Activated CD4-positive, CD25-positive, alpha-beta regulatory T cell treated with anti-CD3 and anti-CD28 coated beads, Interleukin-2, amount 50 U/mL, for 24 hours (primary cell): Measurements from ENCODE around the gene C1QL2.

ENCODE experiments used
- ATAC-seq, 2 donors: fragments of 150-1000 bp; cut with Tn5 transposase; one replicate each; pipeline ENCODE4 v1.10.0; 2021; ENCODE audit warnings: mild to moderate bottlenecking in 1 of 2, moderate library complexity in 1 of 2

Gene C1QL2

DNA sequence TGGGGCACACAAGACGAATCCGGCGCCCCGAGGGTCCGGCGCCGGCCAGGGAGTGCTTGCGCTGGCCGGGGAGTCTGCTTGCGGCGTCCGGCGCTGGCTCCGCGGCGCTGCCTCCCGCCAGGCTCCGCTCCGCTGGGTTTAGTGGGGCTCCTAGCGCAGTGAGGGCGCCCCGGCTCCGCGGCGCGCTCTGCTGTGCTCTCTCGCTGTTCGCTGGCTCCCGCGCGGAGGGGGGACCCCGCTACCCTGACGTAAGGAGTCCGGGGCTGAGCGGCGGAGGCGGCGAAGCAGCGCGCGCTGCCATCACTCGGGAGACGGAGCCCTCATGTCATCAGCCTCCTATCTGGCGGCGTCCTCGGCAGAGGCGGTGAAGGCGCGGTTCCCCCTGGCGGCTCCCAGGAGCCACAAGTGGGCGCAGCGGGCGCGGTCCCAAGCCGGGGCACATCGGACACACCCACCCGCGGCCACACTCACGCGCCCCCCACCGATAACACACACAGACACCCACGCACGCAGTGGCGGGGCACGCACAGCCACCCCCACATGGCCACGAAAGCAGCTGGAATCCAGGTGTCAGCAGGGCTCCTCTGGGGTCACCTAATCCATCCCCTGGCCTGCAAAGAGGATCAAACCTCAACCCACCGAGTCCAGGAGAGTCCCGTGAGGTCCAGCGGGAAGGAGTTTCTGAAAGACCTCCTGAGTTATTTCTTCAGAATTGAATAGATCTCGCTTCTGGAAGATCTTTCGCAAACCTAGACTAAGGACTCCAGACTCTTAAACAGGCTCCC, at the start of gene C1QL2:
Gene C1QL2, minus strand, starts transcription at position 189 of the 785 bp plus-strand sequence. CDS start 482 bp downstream, outside the sequence.
- ATAC-seq, result no peak

DNA sequence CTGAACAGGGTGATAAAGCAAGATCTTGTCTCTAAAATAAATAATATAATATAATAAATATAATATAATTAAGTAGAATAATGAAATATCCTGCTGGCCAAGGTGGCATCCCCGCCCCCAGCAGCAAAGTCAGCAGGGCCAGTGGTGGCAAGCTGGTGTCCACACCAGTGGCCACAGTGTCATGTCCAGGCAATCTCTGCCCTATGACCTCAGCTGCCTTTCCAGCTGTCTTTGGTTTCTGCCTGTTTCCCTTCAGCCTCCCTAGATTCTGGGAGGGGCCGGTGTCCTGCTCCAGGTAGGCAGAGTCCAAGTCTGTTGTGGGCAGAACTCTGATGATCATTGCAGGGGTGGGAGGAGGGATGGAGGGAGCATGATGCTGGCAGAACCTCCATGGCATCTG, 48.9 kb upstream of the C1QL2 start:
- no peak for ATAC-seq

DNA sequence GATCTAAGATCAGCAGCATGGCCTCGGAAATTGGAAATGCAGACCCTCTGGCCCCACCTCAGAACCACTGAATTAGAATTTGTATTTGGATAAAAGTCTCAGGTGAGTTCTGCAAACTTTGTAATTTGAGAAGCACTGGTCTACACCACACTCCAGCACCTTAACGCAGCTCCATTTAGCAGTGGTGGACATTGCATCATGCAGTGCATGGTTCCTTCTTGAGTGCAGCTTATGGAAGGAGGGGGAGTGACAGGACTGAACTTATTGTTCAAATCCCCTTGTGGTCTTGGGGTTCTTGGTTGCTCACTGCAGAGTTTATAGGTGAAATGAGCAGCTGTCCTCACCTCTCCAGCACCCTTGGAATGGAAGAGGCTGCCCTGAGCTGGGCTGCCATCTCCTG, 47.6 kb upstream of the C1QL2 start:
- no peak for ATAC-seq

DNA sequence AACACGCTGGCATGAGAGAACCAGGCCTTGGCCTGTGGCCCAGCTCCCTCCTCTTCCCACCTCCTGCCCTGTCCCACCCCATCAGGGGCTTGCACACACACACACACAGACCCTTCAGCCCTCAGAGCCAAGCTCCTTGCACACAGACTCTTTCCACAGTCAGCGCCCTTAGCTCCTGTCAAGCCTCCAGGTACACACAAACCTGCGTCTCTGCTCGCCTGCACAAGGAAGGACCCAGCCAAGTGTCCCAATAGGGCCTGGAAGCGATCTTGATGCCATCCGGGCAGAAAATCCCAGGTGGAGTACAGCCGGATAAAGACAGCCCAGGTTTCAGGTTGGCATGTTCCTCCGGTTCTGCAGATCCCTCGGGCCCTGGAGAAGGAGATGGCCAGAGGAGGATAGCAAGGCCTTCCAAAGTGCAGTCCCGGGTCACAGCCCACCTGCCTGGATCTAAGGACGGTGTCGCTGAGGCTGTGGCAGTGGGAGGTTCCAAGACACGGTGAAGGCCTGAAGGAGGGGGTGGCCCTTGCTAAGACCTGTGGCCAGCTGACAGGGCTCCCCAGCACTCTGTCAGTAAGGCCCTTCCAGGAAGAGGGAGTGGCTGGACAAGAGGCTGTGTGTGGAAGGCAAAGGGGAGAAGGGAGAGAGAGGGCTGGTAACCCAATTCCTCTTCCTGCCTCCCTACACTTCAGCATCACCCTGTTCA, 46.6 kb upstream of the C1QL2 start:
- ATAC-seq, result no peak

DNA sequence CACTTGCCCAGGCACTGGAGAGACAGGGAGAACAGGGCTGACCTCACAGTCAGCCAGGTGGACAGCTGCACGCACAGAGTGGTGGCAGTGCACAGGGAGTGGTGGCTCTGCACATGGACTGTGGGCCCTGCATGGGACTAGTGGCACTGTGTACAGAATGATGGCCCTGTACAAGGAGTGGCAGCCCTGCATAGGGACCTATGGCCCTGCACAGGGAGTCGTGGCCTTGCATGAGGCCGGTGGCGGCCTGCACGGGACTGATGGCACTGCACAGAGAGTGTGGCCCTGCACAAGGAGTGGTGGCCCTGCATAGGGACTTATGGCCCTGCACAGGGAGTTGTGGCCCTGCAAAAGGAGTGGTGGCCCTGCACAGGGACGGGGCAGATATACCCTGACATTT, 46.0 kb upstream of the C1QL2 start:
- no peak for ATAC-seq

DNA sequence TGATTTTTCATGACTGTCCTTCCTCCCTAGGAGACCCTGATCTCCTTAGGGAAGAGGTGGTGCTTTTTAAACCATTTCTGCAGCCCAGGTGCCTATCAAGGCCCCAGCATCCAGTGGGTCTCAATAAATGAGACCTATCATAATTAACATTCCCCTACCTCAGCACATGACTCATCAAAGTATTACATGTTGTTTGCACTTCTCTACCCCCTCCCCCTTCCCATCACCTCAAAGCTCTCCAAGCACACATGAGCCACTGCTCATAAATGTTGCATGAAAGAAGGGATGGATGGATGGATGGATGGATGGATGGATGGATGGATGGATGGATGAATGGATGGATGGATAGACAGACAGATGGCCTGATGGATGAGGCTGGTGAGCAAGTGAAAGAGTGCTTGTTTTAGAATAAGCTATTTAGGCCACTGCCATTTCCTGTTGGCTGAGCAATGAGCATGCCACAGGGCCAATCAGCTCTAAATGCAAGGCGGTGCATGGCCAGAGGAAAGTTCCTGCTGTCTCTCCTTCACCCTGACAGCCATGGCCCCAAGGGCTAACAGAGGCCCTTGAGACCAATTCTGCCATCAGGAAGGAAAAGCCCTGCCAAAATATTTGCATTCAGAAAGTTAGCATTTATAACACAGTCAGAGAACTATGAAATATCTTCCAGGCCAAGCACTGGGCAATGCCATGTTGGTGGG, 44.2 kb upstream of the C1QL2 start:
- no peak for ATAC-seq

DNA sequence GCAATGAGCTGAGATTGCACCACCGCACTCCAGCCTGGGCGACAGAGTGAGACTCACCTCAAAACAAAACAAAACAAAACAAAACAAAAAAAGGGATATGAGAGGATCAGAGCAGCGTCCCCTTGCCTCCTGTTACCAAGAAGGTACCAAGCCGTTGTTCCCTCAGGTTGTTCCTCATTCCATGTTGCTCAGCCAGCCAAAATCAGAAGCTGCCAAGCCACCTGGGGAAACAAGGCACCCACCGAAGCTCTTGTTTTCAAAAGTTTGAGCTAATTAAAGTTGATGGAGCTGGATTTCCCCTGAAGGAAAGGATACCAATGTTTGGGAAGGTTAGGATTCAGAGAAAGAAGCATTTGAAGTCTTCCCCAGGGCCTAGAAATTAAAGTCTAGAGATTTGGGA, 43.3 kb upstream of the C1QL2 start:
- ATAC-seq, result no peak

DNA sequence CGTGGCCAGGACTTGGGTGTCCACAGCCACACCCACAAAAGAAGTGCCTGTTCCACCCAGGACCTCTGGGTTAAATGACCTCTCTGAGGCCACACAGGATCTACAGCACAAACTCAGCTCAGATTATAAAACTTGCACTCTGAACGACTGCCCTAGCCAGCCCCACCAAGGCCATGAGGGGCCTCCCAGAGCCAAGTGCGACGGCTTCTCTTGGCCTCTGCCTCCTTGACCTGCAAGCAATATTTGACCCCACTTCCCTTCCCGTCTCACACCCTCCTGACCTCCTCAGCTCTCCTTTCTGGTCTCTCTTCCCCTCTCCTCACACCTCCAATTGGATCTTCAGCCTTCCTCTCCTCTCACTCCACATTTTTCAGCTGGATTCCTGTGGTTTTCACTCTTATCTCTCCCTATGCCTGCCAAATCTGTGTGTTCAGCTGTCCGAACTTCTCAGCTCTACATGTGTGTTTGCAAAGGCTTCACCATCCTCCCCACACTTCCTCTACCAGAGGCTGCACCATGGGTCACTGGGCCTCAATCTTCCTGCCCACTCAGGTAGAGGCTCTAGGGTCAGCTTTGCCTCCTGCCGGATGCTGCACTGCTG, 39.8 kb upstream of the C1QL2 start:
- no peak for ATAC-seq

DNA sequence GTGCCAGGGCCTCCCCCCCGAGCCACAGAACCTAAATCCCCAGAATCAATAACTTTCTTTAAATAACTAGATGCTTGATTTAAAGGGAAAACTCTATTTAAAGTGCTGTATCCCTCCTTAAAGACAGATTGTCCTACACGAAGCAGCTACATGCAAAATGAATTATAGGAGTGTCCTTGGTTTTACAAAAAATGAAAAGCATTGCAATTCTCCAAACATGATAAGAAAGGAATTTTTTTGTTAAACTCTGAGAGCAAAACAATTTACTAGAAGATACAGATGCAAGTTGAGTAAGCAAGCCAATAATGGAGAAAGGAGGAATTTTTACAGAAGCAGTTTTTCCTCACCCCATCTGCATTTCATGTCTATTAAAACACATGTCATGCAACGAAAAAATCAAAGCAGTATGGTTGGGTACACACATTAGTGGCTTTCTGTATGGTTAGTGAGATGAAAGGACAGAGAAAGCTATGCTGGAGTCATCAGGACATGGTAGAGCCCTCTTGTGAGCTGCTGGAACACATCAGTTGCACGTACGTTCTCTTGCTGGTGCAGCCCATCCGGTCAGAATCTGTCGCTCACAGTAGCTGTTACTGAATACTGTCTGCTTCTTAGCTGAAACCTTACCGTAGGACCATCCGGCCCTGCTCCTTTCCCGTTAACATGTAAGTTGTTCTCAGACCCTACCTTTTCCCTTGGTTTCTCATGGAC, 39.1 kb upstream of the C1QL2 start:
- no peak for ATAC-seq

DNA sequence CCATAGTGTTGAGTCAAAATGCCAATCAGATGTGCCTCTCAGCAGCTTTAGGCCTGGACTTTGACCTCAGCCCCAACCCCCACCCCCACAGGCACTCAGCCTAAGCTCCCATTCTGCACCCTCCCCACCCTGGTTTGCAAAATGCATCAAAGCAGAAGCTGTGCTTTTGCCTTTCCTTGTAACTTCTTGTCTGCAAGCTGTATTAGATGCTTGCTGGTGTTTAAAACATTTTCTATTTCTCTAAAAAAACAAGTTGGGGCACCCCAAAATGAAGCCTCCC, 38.5 kb upstream of the C1QL2 start:
- no peak for ATAC-seq

DNA sequence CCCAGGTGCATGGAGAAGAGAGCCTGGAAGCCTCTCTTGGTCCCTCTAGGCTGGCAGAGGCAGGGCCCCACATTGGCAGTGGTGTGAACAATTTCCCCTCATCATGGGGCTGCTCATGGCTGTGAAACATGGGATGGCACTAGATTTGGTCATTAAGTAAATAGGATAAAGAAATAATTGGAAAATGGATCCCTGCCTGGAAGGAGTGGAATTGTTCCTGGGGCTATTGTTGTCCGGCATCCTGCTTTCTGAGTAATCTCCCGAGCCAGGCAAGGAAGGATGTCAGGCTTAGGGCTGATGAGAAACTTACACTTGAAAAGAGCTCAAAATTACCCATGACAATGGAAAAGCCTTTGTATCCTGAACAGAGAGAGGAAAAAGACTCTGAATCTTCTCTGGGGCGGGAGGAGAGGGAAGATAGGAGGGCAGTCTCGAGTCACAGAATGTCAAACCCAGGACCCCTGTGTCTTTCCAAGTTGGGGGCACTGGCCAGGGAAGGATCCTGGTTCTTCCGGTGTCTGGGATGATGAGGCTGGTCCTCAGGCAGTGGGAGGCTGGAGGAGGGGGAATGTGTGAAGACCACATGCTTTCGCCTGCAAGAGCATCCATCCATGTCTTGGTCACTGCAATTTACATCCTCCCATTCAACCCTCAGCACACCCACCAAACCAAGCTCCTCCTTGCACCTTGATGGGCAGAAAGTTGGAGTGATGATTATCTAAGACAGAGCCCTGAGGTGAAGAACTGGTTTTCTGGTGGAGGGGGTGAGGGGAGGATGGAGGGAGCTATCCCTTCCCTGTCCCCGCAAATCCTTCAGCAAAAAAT, 38.0 kb upstream of the C1QL2 start:
- no peak for ATAC-seq

DNA sequence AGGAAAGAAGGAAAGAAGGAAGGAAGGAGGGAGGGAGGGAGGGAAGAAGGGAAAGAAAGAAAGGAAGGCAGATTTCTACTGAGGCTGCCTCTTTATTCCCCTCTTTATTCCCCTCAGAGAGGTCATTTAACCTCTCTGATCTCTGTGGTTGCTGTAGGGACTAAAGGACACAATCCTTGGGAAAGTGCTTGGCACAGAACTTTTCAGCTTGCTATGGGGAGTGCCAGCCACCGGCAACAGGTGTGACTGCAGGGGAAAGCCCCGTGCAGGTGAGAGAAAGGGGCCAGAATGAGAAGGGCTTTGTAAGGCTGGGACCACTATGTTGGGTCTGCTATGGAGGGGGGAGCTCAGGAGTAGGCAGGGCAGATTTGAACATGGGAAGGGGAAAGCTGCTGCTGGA, 37.3 kb upstream of the C1QL2 start:
- no peak for ATAC-seq

DNA sequence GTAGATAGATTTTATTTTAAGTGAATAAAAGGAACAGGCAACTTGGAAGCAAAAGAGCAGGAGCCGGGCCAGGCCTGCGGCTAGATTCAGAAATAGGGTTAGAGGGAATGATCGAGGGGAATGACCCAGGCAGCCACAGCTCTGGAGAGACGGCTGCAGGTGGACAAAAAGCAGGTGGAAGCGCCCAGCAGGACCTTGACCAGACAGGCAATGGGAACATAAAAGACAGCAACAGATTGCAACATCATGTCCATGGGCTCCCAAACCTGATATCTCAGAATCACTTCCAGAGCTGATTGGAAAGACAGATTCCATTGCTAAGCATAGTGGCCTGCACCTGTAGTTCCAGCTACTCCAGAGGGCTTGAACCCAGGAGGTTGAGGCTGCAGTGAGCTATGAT, 36.5 kb upstream of the C1QL2 start:
- ATAC-seq, result no peak

DNA sequence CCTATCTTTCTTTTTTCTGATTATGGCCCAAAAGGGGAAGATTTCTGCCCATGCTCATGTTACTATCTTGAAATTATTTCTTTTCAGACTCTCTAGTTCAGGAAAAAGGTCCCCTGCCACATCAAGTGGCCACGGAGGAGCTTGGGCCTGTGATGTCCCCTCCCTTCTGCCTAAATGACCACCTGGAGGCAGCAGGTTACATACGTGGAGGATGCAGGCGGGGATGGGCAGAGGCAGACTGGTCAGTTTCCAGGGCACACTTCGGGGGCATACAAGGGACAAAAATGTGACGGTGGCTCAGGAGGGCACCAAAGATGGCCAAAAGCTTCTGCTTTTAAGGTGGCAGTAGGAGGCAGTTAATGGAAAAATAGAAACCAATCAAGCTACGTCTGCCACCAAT, 34.3 kb upstream of the C1QL2 start:
- no peak for ATAC-seq

DNA sequence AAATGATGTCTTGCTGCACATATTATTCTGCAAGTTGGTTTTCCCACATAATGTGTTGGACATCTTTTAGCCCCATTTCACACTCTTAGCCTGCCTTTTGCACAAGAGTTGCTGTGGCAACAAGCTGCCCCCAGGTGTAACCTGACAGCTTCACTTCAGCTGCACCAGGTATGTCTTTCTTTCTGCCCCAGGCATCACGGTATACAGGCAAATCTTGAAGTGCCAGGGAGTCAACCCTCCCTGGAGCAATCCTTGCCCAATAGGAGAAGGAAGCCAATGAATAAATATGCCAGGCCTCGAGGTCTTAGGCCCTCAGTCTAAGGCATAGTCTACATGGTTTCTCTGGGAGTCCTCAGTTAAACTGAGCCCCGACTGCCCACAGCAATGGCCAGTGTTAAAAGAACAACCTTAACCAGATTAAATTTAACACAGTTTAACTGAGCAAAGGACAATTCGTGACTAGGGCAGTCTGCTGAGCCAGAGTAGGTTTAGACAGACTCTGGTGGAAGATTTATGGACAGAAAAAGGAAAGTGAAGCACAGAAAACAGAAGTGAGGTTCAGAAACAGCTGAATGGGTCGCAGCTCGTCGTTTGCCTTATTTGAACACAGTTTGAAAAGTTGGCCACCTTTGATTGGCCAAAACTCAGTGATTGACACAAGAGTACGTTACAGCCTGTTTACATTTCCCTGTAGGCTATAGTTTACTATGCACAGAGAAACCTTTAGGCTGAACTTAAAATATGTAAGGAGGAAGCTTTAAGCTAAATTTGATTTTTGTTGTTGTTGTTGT, 32.0 kb upstream of the C1QL2 start:
- no peak for ATAC-seq

DNA sequence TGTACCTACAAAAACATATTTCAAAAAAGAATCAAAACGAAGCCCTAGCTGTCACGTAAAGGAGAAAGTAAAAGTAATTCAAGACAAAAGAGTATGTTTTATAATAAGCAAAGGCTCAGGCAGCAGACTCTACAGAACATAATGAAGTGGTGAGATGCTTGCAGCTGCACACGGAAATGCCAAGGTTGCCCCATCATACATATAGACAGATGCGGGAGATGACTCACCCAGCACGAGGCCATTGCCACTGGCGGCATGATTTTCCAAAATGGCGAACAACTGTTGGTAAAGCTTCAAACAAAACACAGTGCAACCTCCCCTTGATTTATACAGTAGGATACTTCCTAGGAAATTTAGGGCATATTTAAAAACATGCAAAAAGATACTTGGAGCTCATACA, 26.0 kb upstream of the C1QL2 start:
- ATAC-seq, result no peak

DNA sequence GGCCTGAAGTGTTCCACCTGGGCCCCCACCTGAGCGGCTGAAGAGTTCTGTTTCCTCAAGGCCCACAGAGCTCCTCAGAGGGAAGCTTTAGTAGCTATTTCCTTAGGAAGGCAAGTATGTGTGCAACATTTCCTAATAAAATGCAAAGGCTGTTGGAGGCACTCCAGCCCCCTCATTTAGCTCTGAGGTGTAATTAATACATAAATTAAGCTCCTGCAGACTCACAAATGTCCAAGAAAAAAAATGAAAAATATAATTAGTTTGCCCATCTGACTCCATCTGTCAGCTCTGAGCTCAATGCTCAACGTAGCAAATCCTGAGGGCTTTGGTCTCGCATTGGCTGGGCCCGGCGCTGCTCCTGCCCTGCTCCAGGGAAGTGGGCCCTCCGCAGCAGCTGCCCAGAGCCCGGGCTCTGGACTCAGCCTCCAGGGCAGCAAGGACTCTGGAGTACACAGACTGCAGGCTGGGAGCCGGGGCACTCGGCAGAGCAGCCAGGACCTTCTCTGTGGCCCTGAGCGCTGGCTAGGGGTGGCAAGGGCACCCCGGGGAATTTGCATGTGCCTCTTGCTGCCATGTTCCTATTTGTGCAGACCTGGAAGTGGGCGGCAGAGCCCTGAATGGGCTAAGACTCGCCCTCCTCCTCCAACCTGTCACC, 23.4 kb upstream of the C1QL2 start:
- no peak for ATAC-seq

DNA sequence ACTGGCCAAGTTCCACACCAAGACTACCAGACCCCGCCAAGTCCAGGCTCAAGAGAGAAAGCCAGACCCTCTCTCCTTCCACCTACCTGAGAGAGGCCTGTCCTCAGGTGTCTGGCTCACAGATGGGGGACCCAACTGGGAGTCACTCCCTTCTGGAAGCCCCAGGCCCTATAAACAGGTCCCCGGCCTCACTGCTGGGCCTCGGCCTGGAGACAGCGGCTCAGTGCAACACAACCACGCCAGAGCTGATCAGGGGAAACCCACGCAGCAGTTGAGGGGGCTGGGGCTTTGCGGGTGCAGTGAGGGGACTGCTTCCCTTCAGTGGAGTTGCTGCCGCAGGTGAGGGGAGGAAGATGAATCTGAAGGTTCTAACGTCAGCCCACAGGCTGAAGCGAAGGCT, 22.8 kb upstream of the C1QL2 start:
- no peak for ATAC-seq

DNA sequence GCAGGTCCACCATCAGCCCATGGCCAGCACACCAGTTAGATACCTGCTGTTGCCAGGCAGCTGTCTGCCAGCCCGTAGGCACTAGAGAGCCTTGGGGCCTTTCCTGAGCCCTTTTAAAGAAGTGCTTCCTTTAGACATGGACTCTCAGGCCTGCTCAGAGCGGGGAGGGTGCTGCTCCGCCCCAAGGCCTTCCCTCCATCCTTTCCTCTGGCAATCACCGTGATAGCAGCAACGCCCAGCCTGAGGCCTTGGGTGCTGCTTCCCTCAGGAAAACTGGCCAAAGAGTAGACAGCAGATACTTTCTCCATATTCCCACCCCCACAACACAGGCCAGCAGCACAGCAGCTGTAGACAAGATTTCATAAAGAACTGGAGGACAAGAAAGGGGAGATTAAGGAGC, 22.3 kb upstream of the C1QL2 start:
- no peak for ATAC-seq

DNA sequence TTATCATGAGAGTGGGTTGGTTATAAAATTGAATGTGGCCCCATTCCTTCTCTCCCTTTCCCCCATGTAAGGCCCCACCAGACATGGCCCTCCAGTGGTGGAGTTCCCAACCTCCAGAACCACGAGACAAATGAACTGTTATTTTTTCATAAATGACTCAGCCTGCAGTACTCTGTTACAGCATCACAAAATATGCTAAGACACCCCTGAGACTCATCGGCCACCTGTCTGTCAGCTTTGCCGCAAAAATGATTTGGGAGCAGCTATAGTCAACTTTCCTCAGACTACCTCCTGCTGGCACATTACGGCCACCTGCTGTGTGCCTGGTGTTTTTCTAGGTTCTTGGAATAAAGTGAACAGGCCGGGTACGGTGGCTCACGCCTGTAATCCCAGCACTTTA, 21.4 kb upstream of the C1QL2 start:
- no peak for ATAC-seq

DNA sequence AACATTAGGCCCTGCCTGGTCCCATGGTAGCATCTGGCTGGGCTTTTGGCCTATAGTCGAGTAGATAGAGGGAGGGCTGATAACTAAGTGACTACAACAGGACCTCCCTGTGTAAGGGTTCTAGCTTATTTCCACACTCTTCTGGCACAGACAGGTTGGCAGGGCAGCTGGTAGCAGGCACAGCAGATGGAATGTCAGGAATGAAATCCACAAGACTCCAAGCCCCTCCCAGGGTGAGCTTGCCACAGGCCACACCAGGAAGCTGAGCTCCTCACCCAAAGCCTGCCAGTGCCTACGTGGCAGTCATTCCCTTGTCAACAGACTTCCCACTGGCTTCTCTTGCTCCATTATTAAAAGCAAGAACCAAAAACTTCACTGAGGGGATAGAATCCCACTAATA, 20.7 kb upstream of the C1QL2 start:
- no peak for ATAC-seq
